ENCODE measurements around the gene GPC6. TPM values are rescaled to one million over a fixed set of nuclear protein-coding genes. Genes with fewer than 3 reads are reported as not detected.

Gene GPC6
- total and polyA plus RNA-seq, 12 donors: 0.15 to 5.4 (median 2.5) TPM

DNA sequence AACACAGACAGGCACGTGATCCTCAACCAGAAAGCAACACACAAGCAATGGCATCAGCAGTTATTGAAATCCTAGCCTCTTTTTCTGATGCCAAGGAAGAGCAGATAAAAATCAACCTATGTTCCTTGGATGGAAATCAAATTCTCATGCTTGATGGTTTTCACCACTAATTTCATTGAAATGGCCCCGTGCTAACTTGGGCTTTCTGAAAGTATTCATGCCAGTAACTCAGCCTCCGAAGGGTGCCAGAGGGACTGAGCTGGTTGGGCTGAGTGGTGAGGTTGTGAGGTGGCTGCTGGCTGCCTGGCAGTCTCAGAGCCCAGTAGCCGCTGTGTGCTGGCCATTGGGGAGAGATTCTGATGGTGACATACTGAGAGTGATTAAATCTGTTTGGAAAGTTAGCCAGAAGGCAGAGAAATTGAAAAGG is 943.6 kb downstream of the GPC6 start:
- Histone ChIP-seq H3K4me1 (peaks cover 0 to 12% (median 0%) of the 10 kb centered on the region in 9 donors), H3K9me3 (no peaks in the 10 kb centered on the region), H3K27ac (peak overlapping the region in 1 of 10 donors; percentile 17), H3K36me3 (no peaks in the 10 kb centered on the region), H3K4me3 (no peak overlapping the region), H3K27me3 (no peaks in the 10 kb centered on the region)
- WGBS, 2 donors: 63 to 67% methylated on average over 4 of the region's 4 CpGs
- DNase-seq (peak in 1 of 2 donors; percentile 26), ATAC-seq (peak in 3 of 8 donors; percentile 42 to 84 (median 49))
- intact Hi-C loops (cut with DNase I): no loop called here
- TF ChIP-seq, protein P1, sequence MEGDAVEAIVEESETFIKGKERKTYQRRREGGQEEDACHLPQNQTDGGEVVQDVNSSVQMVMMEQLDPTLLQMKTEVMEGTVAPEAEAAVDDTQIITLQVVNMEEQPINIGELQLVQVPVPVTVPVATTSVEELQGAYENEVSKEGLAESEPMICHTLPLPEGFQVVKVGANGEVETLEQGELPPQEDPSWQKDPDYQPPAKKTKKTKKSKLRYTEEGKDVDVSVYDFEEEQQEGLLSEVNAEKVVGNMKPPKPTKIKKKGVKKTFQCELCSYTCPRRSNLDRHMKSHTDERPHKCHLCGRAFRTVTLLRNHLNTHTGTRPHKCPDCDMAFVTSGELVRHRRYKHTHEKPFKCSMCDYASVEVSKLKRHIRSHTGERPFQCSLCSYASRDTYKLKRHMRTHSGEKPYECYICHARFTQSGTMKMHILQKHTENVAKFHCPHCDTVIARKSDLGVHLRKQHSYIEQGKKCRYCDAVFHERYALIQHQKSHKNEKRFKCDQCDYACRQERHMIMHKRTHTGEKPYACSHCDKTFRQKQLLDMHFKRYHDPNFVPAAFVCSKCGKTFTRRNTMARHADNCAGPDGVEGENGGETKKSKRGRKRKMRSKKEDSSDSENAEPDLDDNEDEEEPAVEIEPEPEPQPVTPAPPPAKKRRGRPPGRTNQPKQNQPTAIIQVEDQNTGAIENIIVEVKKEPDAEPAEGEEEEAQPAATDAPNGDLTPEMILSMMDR (IDR thresholded peaks at IDR 0.05): no peak

- Histone ChIP-seq H3K36me3 (no peaks in the 10 kb centered on the region), H3K4me1 (peaks cover 0 to 12% (median 0%) of the 10 kb centered on the region in 9 donors), H3K4me3 (no peak overlapping the region), H3K9me3 (no peaks in the 10 kb centered on the region), H3K27me3 (no peaks in the 10 kb centered on the region), H3K27ac (no peak overlapping the region)
- WGBS, 2 donors: 93 to 97% methylated on average over 2 of the region's 2 CpGs
- intact Hi-C loops (cut with DNase I): no loop called here
- TF ChIP-seq, protein P1 (IDR thresholded peaks at IDR 0.05): no peak
- ATAC-seq (no peak), DNase-seq (no peak)
Observed at GRCh38 chr13:94172416-94172815, 945.8 kb downstream of the GPC6 start.

- 86 to 90% methylated on average over 4 of the region's 4 CpGs for WGBS, 2 donors
- ATAC-seq (no peak), DNase-seq (no peak)
- TF ChIP-seq, protein P1 (IDR thresholded peaks at IDR 0.05): no peak
- Histone ChIP-seq H3K36me3 (no peaks in the 10 kb centered on the region), H3K27ac (no peak overlapping the region), H3K27me3 (no peaks in the 10 kb centered on the region), H3K9me3 (no peaks in the 10 kb centered on the region), H3K4me1 (peaks cover 0 to 12% (median 0%) of the 10 kb centered on the region in 9 donors), H3K4me3 (no peak overlapping the region)
- intact Hi-C loops (cut with DNase I): no loop called here
Observed at GRCh38 chr13:94173312-94173854, 946.8 kb downstream of the GPC6 start.

DNA sequence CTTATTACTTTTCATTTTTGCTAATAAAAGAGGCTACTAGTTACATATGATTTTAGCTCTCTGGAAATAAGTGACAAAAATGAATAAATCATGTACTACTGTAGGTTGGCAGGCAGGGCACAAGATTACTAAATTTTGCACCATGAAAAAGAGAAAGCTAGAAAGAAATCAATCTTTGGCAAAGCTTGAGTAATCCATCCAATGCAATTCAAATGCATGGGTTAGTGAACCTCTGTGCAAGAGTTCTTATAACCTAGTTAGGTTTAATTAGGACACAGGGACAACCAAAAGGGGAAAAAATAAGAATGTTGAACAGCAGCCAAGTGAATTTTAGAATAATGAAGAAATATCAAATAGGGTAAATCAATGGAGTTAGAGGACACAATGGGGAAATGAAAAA is 947.4 kb downstream of the GPC6 start:
- peaks cover 0 to 12% (median 0%) of the 10 kb centered on the region in 9 donors for H3K4me1 ChIP-seq
- TF ChIP-seq, protein P1 (IDR thresholded peaks at IDR 0.05): no peak
- no peaks in the 10 kb centered on the region for H3K36me3 ChIP-seq
- H3K27me3 ChIP-seq: no peaks in the 10 kb centered on the region
- H3K4me3 ChIP-seq: no peak overlapping the region
- intact Hi-C loops (cut with DNase I): no loop called here
- H3K9me3 ChIP-seq: no peaks in the 10 kb centered on the region
- DNase-seq (no peak), ATAC-seq (no peak)
- H3K27ac ChIP-seq: no peak overlapping the region

All from heart right ventricle (tissue), 16 donors.